Measurements from ENCODE around the gene CEP97. TPM values are rescaled to one million over a fixed set of nuclear protein-coding genes. Genes with fewer than 3 reads are reported as not detected.

CEP97 gene
- total RNA-seq, 1 experiment from 2014 or later = 28.7 TPM

- no peak for DNase-seq (ENCODE audit: low read depth)
These were observed 54.1 kb downstream of the CEP97 start for GRCh38 chr3:101778385-101779046.

- peak; percentile 86 for DNase-seq (ENCODE audit: low read depth)
These were observed 54.8 kb downstream of the CEP97 start, which contains the start of gene NXPE3 for GRCh38 chr3:101779047-101779821. NXPE3 (plus strand) TSS chr3:101779211; CDS start chr3:101785597, 6,386 bp downstream.

GRCh38 chr3:101779822-101780381, 55.5 kb downstream of the CEP97 start:
- DNase-seq (ENCODE audit: low read depth) = peak; percentile 45

- DNase-seq (ENCODE audit: low read depth) = peak; percentile 87
These were observed 56.2 kb downstream of the CEP97 start for GRCh38 chr3:101780661-101781060.

GRCh38 chr3:101781166-101781565, 56.8 kb downstream of the CEP97 start:
- DNase-seq (ENCODE audit: low read depth) = peak; percentile 10

- DNase-seq (ENCODE audit: low read depth) = no peak
These were observed 60.6 kb downstream of the CEP97 start for GRCh38 chr3:101784855-101785613.

- no peak for DNase-seq (ENCODE audit: low read depth)
These were observed 67.4 kb downstream of the CEP97 start for GRCh38 chr3:101791778-101792177.

GRCh38 chr3:101796077-101796680, 71.8 kb downstream of the CEP97 start:
- peak; percentile 57 for DNase-seq (ENCODE audit: low read depth)

GRCh38 chr3:101801174-101801573, 76.8 kb downstream of the CEP97 start:
- no peak for DNase-seq (ENCODE audit: low read depth)

GRCh38 chr3:101802179-101802578, 77.8 kb downstream of the CEP97 start:
- no peak for DNase-seq (ENCODE audit: low read depth)

- DNase-seq (ENCODE audit: low read depth) = peak; percentile 81
These were observed 78.9 kb downstream of the CEP97 start for GRCh38 chr3:101803173-101803782.

GRCh38 chr3:101803939-101804338, 79.5 kb downstream of the CEP97 start:
- no peak for DNase-seq (ENCODE audit: low read depth)

GRCh38 chr3:101806491-101806890, 82.1 kb downstream of the CEP97 start:
- no peak for DNase-seq (ENCODE audit: low read depth)

- no peak for DNase-seq (ENCODE audit: low read depth)
These were observed 83.5 kb downstream of the CEP97 start for GRCh38 chr3:101807888-101808287.

- DNase-seq (ENCODE audit: low read depth) = peak; percentile 76
These were observed 85.0 kb downstream of the CEP97 start for GRCh38 chr3:101809178-101810021.

- DNase-seq (ENCODE audit: low read depth) = no peak
These were observed 85.6 kb downstream of the CEP97 start for GRCh38 chr3:101810022-101810418.

GRCh38 chr3:101811875-101812274, 87.5 kb downstream of the CEP97 start:
- no peak for DNase-seq (ENCODE audit: low read depth)

GRCh38 chr3:101812895-101813294, 88.5 kb downstream of the CEP97 start:
- DNase-seq (ENCODE audit: low read depth) = no peak

- peak; percentile 42 for DNase-seq (ENCODE audit: low read depth)
These were observed 89.5 kb downstream of the CEP97 start for GRCh38 chr3:101813817-101814440.

- DNase-seq (ENCODE audit: low read depth) = no peak
These were observed 90.4 kb downstream of the CEP97 start for GRCh38 chr3:101814835-101815234.
